Adrenal gland (tissue), 12 donors: ENCODE measurements around the gene LRRC28. TPM values are rescaled to one million over a fixed set of nuclear protein-coding genes. Genes with fewer than 3 reads are reported as not detected.

Experiments used
- DNase-seq, 7 donors: peaks; one replicate each; pipeline ENCODE4 v3.0.0-alpha.2; 2019 to 2020
- H3K27ac ChIP-seq, 5 donors: fragments of 200-600 bp; sonication (generic) in 4 of 5; 1 replicate in 3 of 5; 2 replicates in 2 of 5; pipeline versions ENCODE4 v1.5.1 to v1.8.0; 2016 to 2020; ENCODE audit warnings: mild to moderate bottlenecking in 1 of 5
- H3K27me3 ChIP-seq: fragments of 200-600 bp; 2 replicates; pipeline ENCODE4 v1.8.0; 2021
- H3K36me3 ChIP-seq, 2 donors: fragments of 200-600 bp; replicated peaks in 1 of 2; 1 replicate in 1 of 2; 2 replicates in 1 of 2; pipeline versions ENCODE4 v1.5.1 to v1.8.0; 2018 to 2022
- H3K4me1 ChIP-seq, 2 donors: fragments of 200-600 bp; replicated peaks in 1 of 2; 1 replicate in 1 of 2; 2 replicates in 1 of 2; pipeline versions ENCODE4 v1.5.1 to v1.8.0; 2018 to 2021
- H3K4me3 ChIP-seq, 4 donors: fragments of 200-600 bp; sonication (generic) in 3 of 4; one replicate each; pipeline ENCODE4 v1.5.1; 2016 to 2018
- H3K9me3 ChIP-seq, 3 donors: fragments of 200-600 bp; sonication (generic) in 1 of 3; replicated peaks in 1 of 3; 1 replicate in 2 of 3; 2 replicates in 1 of 3; pipeline versions ENCODE4 v1.5.1 to v1.8.0; 2016 to 2021
- CTCF ChIP-seq, 6 experiments: fragments of 450-650 bp in 4 of 6; fragments of 200-600 bp in 2 of 6; sonication (generic) in 1 of 6; IDR thresholded peaks; 1 replicate in 5 of 6; 2 replicates in 1 of 6; pipeline versions ENCODE4 v1.5.1 to v1.8.0; 2016 to 2021; ENCODE audit warnings: antibody characterized with exemption in 6 of 6, mild to moderate bottlenecking in 2 of 6, moderate library complexity in 1 of 6
- POLR2A ChIP-seq, 2 donors: fragments of 450-650 bp; IDR thresholded peaks; one replicate each; pipeline ENCODE4 v1.6.1; 2017; ENCODE audit warnings: antibody characterized with exemption in 2 of 2, mild to moderate bottlenecking in 2 of 2, moderate library complexity in 1 of 2
- WGBS, 4 donors: extraction: QIAGEN DNeasy Blood & Tissue Kit in 2 of 4; methylation state at CpG; one replicate each; pipeline versions ENCODE4 v1.1.5 to v1.1.7; 2013 to 2017; 5-methylcytosine and 5-hydroxymethylcytosine counted together
- intact Hi-C, 2 donors: fragments of 100-400 bp; cut with DNase I; formaldehyde crosslinking; loops; one replicate each; pipeline versions ENCODE4 v1.14.1 to v1.15.0; 2022 to 2023
- polyA plus RNA-seq, 3 donors: library from polyadenylated mRNA; stranded (reverse); fragments of 200-250 nt in 2 of 3; fragments of 350-450 nt in 1 of 3; fragmentation: Illumina TruSeq in 1 of 3; extraction: RNeasy Lipid Tissue Mini Kit (QIAGEN cat#74804) in 1 of 3; gene quantifications; one replicate each; pipeline ENCODE4 v1.2.3, GENCODE V29; 2013 to 2014
- total RNA-seq, 9 donors: library from RNA; depleted of rRNA in 4 of 9; stranded (reverse); fragments of >200 nt in 4 of 9; fragments of 120-200 nt in 1 of 9; fragmentation: NEBNext Ultra II Directional in 1 of 9; extraction: Animal tissue kit (Norgen Biotek cat#: 25700) in 1 of 9; gene quantifications; one replicate each; pipeline versions ENCODE4 v1.1.0 to v1.2.4, GENCODE V29; 2013 to 2023
- donor health status: healthy with polysubstance abuse.
- donor health status: Bipolar disorder and iron deficiency.
- donor health status: DM: yes; HTN: yes; CAD: no.
- donor health status: DM: no; HTN: no; CAD: no.
- donor health status: DM: no; HTN: no; CAD: no.
- donor health status: DM: yes; HTN: yes; CAD: no.

The LRRC28 gene
- total and polyA plus RNA-seq, 12 donors: 4.4 to 49.8 (median 22.0) TPM

DNA sequence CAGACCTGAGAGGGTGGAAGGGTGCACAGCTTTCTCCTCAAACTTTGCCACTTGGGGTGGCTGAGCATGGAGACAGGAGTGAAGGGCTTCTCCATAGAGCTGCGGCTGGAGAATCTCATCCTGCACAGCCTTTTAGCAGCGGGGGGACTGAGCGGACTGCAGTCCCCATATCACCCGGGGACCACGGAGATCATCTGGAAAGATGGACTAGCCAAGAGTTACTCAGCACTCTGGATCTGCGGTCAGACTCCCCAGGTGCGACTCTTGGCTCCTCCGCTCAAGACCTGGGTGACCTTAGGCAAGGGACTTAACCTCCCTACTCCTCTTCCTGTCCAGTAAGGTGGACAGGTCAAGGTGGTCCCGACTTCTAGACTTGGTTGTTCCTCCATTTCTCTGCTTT lies 188.7 kb downstream of the LRRC28 start:
- peak in 2 of 7 donors; percentile 13 to 31 for DNase-seq
- H3K9me3 ChIP-seq: no peaks in the 10 kb centered on the region
- no peaks in the 10 kb centered on the region for H3K36me3 ChIP-seq
- H3K27me3 ChIP-seq: peaks cover 3% of the 10 kb centered on the region
- intact Hi-C loops: no loop called here
- H3K4me3 ChIP-seq: no peak overlapping the region
- no peak for TF ChIP-seq CTCF (IDR thresholded peaks at IDR 0.05)
- no peak for TF ChIP-seq POLR2A (IDR thresholded peaks at IDR 0.05)
- H3K4me1 ChIP-seq: peaks cover 0 to 25% of the 10 kb centered on the region in 2 donors
- H3K27ac ChIP-seq: no peak overlapping the region
- 77 to 85% (median 83%) methylated on average over 8 to 9 of the region's 9 CpGs for WGBS, 4 donors

Other genes with a start within 250 kb of the LRRC28 start
- gene PGPEP1L, start 243.7 kb upstream of the LRRC28 start, total RNA-seq: not detected
- under 1 TPM in 1 of 3 donors, not detected in 2; 0.10 TPM for gene PGPEP1L, start 243.7 kb upstream of the LRRC28 start, polyA plus RNA-seq
- 10 to 100 TPM in 8 of 9 donors, 1 to 10 TPM in 1; 9.3 to 44.6 (median 38.1) TPM for gene SYNM, start 146.4 kb upstream of the LRRC28 start, total RNA-seq
- gene SYNM, start 146.4 kb upstream of the LRRC28 start, polyA plus RNA-seq: 10 to 100 TPM; 11.1 to 25.0 (median 22.0) TPM
- gene TTC23, start 1.9 kb upstream of the LRRC28 start, total RNA-seq: 10 to 100 TPM; 11.1 to 42.0 (median 27.4) TPM
- gene TTC23, start 1.9 kb upstream of the LRRC28 start, polyA plus RNA-seq: 10 to 100 TPM; 10.9 to 20.4 (median 16.2) TPM